SU-DHL-6 (cell line): ENCODE results near the gene CDKL5.

Experiments
- H2AFZ ChIP-seq: fragments of 200-600 bp; sonication (generic); 2 replicates; pipeline ENCODE4 v1.6.1; 2014; ENCODE audit warnings: low read depth, mild to moderate bottlenecking, moderate library complexity, mixed read lengths, antibody characterized with exemption, low read length; ENCODE audit not compliant: severe bottlenecking
- H3F3A ChIP-seq: fragments of 200-600 bp; shearing (Covaris generic); 2 replicates; pipeline ENCODE4 v1.6.0; 2016; ENCODE audit warnings: antibody characterized with exemption, mild to moderate bottlenecking; ENCODE audit not compliant: insufficient read depth
- H3K27ac ChIP-seq: fragments of 200-600 bp; sonication (generic); 2 replicates; pipeline ENCODE4 v1.5.1; 2016; ENCODE audit warnings: low read depth, mild to moderate bottlenecking, low read length, moderate library complexity, mixed read lengths
- H3K27me3 ChIP-seq: fragments of 200-600 bp; sonication (generic), shearing (Covaris generic); 2 replicates; pipeline ENCODE4 v1.6.0; 2014; ENCODE audit warnings: mild to moderate bottlenecking, low read length
- H3K36me3 ChIP-seq: fragments of 200-600 bp; sonication (generic); 2 replicates; pipeline ENCODE4 v1.6.1; 2014; ENCODE audit warnings: mild to moderate bottlenecking, low read length, mixed read lengths
- H3K4me2 ChIP-seq: fragments of 300-600, 200-600 bp; shearing (Covaris generic), sonication (generic); 2 replicates; pipeline ENCODE4 v1.6.0; 2014; ENCODE audit warnings: low read length, low read depth, mild to moderate bottlenecking; ENCODE audit not compliant: poor library complexity, severe bottlenecking
- H3K4me3 ChIP-seq: fragments of 200-600 bp; sonication (generic); 2 replicates; pipeline ENCODE4 v1.5.1; 2014; ENCODE audit warnings: antibody characterized with exemption, low read length, mild to moderate bottlenecking, mixed read lengths; ENCODE audit not compliant: insufficient read depth, poor library complexity, severe bottlenecking
- H3K79me2 ChIP-seq: fragments of 200-600 bp; sonication (generic); 2 replicates; pipeline ENCODE4 v1.6.1; 2014; ENCODE audit warnings: mild to moderate bottlenecking, low read length, moderate library complexity; ENCODE audit not compliant: insufficient read depth
- H3K9ac ChIP-seq: fragments of 200-600 bp; sonication (generic); 2 replicates; pipeline ENCODE4 v1.7.0; 2014; ENCODE audit warnings: mild to moderate bottlenecking, low read length
- H3K9me2 ChIP-seq: fragments of 200-600 bp; sonication (generic); replicated peaks from 2 replicates; pipeline ENCODE4 v1.6.1; 2014; ENCODE audit warnings: low read length; ENCODE audit not compliant: insufficient read depth
- H3K9me3 ChIP-seq: fragments of 200-600 bp; sonication (generic); 2 replicates; pipeline ENCODE4 v1.6.1; 2014; ENCODE audit warnings: low read length, mixed read lengths; ENCODE audit not compliant: insufficient read depth
- H4K20me1 ChIP-seq: fragments of 200-600 bp; sonication (generic); 2 replicates; pipeline ENCODE4 v1.6.1; 2014; ENCODE audit warnings: low read depth, mild to moderate bottlenecking, antibody characterized with exemption, low read length, moderate library complexity, mixed read lengths
- CTCF ChIP-seq: fragments of 200-600 bp; sonication (generic); IDR thresholded peaks from one replicate; pipeline ENCODE4 v1.5.1; 2017; ENCODE audit warnings: antibody characterized with exemption, mild to moderate bottlenecking, low read length, moderate library complexity; ENCODE audit not compliant: insufficient read depth, poor library complexity, severe bottlenecking
- EZH2phosphoT487 ChIP-seq: fragments of 200-600 bp; sonication (generic), shearing (Covaris generic); conservative IDR thresholded peaks from 2 replicates; pipeline ENCODE4 v1.6.1; 2018; ENCODE audit warnings: mild to moderate bottlenecking, antibody characterized with exemption, low read length, moderate library complexity, mixed read lengths

The CDKL5 gene

GRCh38 chrX:18594079-18594478 lies 168.7 kb downstream of the CDKL5 start:
- Histone ChIP-seq H3K4me3 (no peak overlapping the region), H3K9ac (no peak overlapping the region), H2AFZ (no peak overlapping the region), H3F3A (no peaks in the 10 kb centered on the region), H3K27ac (no peak overlapping the region), H3K27me3 (no peaks in the 10 kb centered on the region), H3K9me2 (no peaks in the 10 kb centered on the region), H4K20me1 (no peaks in the 10 kb centered on the region), H3K36me3 (no peaks in the 10 kb centered on the region), H3K4me2 (no peak overlapping the region), H3K9me3 (no peaks in the 10 kb centered on the region), H3K79me2 (no peaks in the 10 kb centered on the region)
- TF ChIP-seq EZH2phosphoT487 (no peak), CTCF (no peak)

GRCh38 chrX:18596096-18596495 lies 170.7 kb downstream of the CDKL5 start:
- H3K9me2 ChIP-seq: no peaks in the 10 kb centered on the region
- no peak overlapping the region for H3K27ac ChIP-seq
- H3K36me3 ChIP-seq: no peaks in the 10 kb centered on the region
- no peak overlapping the region for H3K9ac ChIP-seq
- no peak overlapping the region for H3K4me3 ChIP-seq
- no peaks in the 10 kb centered on the region for H3K9me3 ChIP-seq
- no peak for TF ChIP-seq EZH2phosphoT487
- TF ChIP-seq CTCF: no peak
- no peak overlapping the region for H2AFZ ChIP-seq
- H3K27me3 ChIP-seq: no peaks in the 10 kb centered on the region
- H3F3A ChIP-seq: no peaks in the 10 kb centered on the region
- no peaks in the 10 kb centered on the region for H3K79me2 ChIP-seq
- H3K4me2 ChIP-seq: no peak overlapping the region
- no peaks in the 10 kb centered on the region for H4K20me1 ChIP-seq

- TF ChIP-seq CTCF (no peak), EZH2phosphoT487 (no peak)
- Histone ChIP-seq H3K27me3 (no peaks in the 10 kb centered on the region), H2AFZ (no peak overlapping the region), H3K79me2 (no peaks in the 10 kb centered on the region), H3K9me2 (no peaks in the 10 kb centered on the region), H3K36me3 (no peaks in the 10 kb centered on the region), H3K27ac (no peak overlapping the region), H3K4me2 (no peak overlapping the region), H4K20me1 (no peaks in the 10 kb centered on the region), H3K9ac (no peak overlapping the region), H3K9me3 (no peaks in the 10 kb centered on the region), H3K4me3 (no peak overlapping the region), H3F3A (no peaks in the 10 kb centered on the region)
These were observed 173.0 kb downstream of the CDKL5 start for GRCh38 chrX:18598413-18598812.
